ENCODE data around the gene CLDN10. TPM values are rescaled to one million over a fixed set of nuclear protein-coding genes. Genes with fewer than 3 reads are reported as not detected.

CLDN10 gene
- total RNA-seq, 1 donor from 2014 or later = not detected

- H3K27ac Mint-ChIP-seq = no peak overlapping the region
- DNase-seq (ENCODE audit: low spot score) = no peak
- no peak overlapping the region for H3K4me3 Mint-ChIP-seq (ENCODE audit: low read depth)
- peaks cover 6% of the 10 kb centered on the region for H3K27me3 Mint-ChIP-seq (ENCODE audit: low read depth)
- intact Hi-C loops (cut with micrococcal nuclease) = no loop called here
- peaks cover 6% of the 10 kb centered on the region for H3K4me1 Mint-ChIP-seq (ENCODE audit: low read depth)
- H3K36me3 Mint-ChIP-seq (ENCODE audit: low read depth) = no peaks in the 10 kb centered on the region
- H3K9me3 Mint-ChIP-seq = no peaks in the 10 kb centered on the region
Observed at GRCh38 chr13:95579303-95579702, 26.8 kb downstream of the CLDN10 start.

GRCh38 chr13:95585867-95586266 lies 33.3 kb downstream of the CLDN10 start:
- intact Hi-C loops (cut with micrococcal nuclease) = no loop called here
- no peaks in the 10 kb centered on the region for H3K4me1 Mint-ChIP-seq (ENCODE audit: low read depth)
- no peak overlapping the region for H3K27ac Mint-ChIP-seq
- H3K36me3 Mint-ChIP-seq (ENCODE audit: low read depth) = no peaks in the 10 kb centered on the region
- DNase-seq (ENCODE audit: low spot score) = no peak
- no peaks in the 10 kb centered on the region for H3K9me3 Mint-ChIP-seq
- peaks cover 2% of the 10 kb centered on the region for H3K27me3 Mint-ChIP-seq (ENCODE audit: low read depth)
- H3K4me3 Mint-ChIP-seq (ENCODE audit: low read depth) = no peak overlapping the region

- Mint-ChIP-seq H3K27ac (no peak overlapping the region), H3K9me3 (no peaks in the 10 kb centered on the region), H3K36me3 (ENCODE audit: low read depth) (no peaks in the 10 kb centered on the region), H3K4me3 (ENCODE audit: low read depth) (no peak overlapping the region), H3K4me1 (ENCODE audit: low read depth) (no peaks in the 10 kb centered on the region), H3K27me3 (ENCODE audit: low read depth) (peaks cover 3% of the 10 kb centered on the region)
- DNase-seq (ENCODE audit: low spot score) = no peak
- intact Hi-C loops (cut with micrococcal nuclease) = no loop called here
Observed at GRCh38 chr13:95588134-95588533, 35.6 kb downstream of the CLDN10 start.

- Mint-ChIP-seq H3K27ac (no peak overlapping the region), H3K27me3 (ENCODE audit: low read depth) (peaks cover 3% of the 10 kb centered on the region), H3K4me1 (ENCODE audit: low read depth) (no peaks in the 10 kb centered on the region), H3K4me3 (ENCODE audit: low read depth) (no peak overlapping the region), H3K9me3 (no peaks in the 10 kb centered on the region), H3K36me3 (ENCODE audit: low read depth) (no peaks in the 10 kb centered on the region)
- no peak for DNase-seq (ENCODE audit: low spot score)
- intact Hi-C loops (cut with micrococcal nuclease) = no loop called here
Observed at GRCh38 chr13:95588721-95589120, 36.2 kb downstream of the CLDN10 start.

- no peak overlapping the region for H3K4me3 Mint-ChIP-seq (ENCODE audit: low read depth)
- no peak for DNase-seq (ENCODE audit: low spot score)
- no peaks in the 10 kb centered on the region for H3K9me3 Mint-ChIP-seq
- H3K36me3 Mint-ChIP-seq (ENCODE audit: low read depth) = no peaks in the 10 kb centered on the region
- H3K27me3 Mint-ChIP-seq (ENCODE audit: low read depth) = peaks cover 3% of the 10 kb centered on the region
- intact Hi-C loops (cut with micrococcal nuclease) = no loop called here
- H3K4me1 Mint-ChIP-seq (ENCODE audit: low read depth) = no peaks in the 10 kb centered on the region
- H3K27ac Mint-ChIP-seq = no peak overlapping the region
Observed at GRCh38 chr13:95593462-95593861, 40.9 kb downstream of the CLDN10 start.

- Mint-ChIP-seq H3K9me3 (no peaks in the 10 kb centered on the region), H3K4me1 (ENCODE audit: low read depth) (no peaks in the 10 kb centered on the region), H3K4me3 (ENCODE audit: low read depth) (no peak overlapping the region), H3K27ac (no peak overlapping the region), H3K27me3 (ENCODE audit: low read depth) (peaks cover 3% of the 10 kb centered on the region), H3K36me3 (ENCODE audit: low read depth) (no peaks in the 10 kb centered on the region)
- intact Hi-C loops (cut with micrococcal nuclease) = no loop called here
- no peak for DNase-seq (ENCODE audit: low spot score)
Observed at GRCh38 chr13:95596701-95597100, 44.2 kb downstream of the CLDN10 start.

GRCh38 chr13:95601216-95601615 lies 48.7 kb downstream of the CLDN10 start:
- H3K4me3 Mint-ChIP-seq (ENCODE audit: low read depth) = no peak overlapping the region
- no peaks in the 10 kb centered on the region for H3K36me3 Mint-ChIP-seq (ENCODE audit: low read depth)
- intact Hi-C loops (cut with micrococcal nuclease) = no loop called here

GRCh38 chr13:95601906-95602305 lies 49.4 kb downstream of the CLDN10 start:
- Mint-ChIP-seq H3K4me3 (ENCODE audit: low read depth) (no peak overlapping the region), H3K9me3 (no peaks in the 10 kb centered on the region), H3K27ac (no peak overlapping the region), H3K4me1 (ENCODE audit: low read depth) (no peaks in the 10 kb centered on the region), H3K36me3 (ENCODE audit: low read depth) (no peaks in the 10 kb centered on the region), H3K27me3 (ENCODE audit: low read depth) (peaks cover 3% of the 10 kb centered on the region)
- DNase-seq (ENCODE audit: low spot score) = no peak
- intact Hi-C loops (cut with micrococcal nuclease) = no loop called here

More at GRCh38 chr13:95601216-95601615, 48.7 kb downstream of the CLDN10 start:
- Mint-ChIP-seq H3K4me1 (ENCODE audit: low read depth) (no peaks in the 10 kb centered on the region), H3K27ac (no peak overlapping the region), H3K9me3 (no peaks in the 10 kb centered on the region), H3K27me3 (ENCODE audit: low read depth) (peaks cover 3% of the 10 kb centered on the region)
- DNase-seq (ENCODE audit: low spot score) = no peak

GRCh38 chr13:95603887-95604555 lies 51.5 kb downstream of the CLDN10 start:
- H3K4me3 Mint-ChIP-seq (ENCODE audit: low read depth) = no peak overlapping the region
- DNase-seq (ENCODE audit: low spot score) = no peak
- intact Hi-C loops (cut with micrococcal nuclease) = no loop called here
- no peaks in the 10 kb centered on the region for H3K9me3 Mint-ChIP-seq
- no peaks in the 10 kb centered on the region for H3K36me3 Mint-ChIP-seq (ENCODE audit: low read depth)
- peaks cover 6% of the 10 kb centered on the region for H3K27me3 Mint-ChIP-seq (ENCODE audit: low read depth)
- H3K27ac Mint-ChIP-seq = no peak overlapping the region
- no peaks in the 10 kb centered on the region for H3K4me1 Mint-ChIP-seq (ENCODE audit: low read depth)

GRCh38 chr13:95604556-95604915 lies 52.0 kb downstream of the CLDN10 start:
- Mint-ChIP-seq H3K27ac (no peak overlapping the region), H3K36me3 (ENCODE audit: low read depth) (no peaks in the 10 kb centered on the region), H3K9me3 (no peaks in the 10 kb centered on the region), H3K4me3 (ENCODE audit: low read depth) (no peak overlapping the region), H3K27me3 (ENCODE audit: low read depth) (peaks cover 6% of the 10 kb centered on the region), H3K4me1 (ENCODE audit: low read depth) (no peaks in the 10 kb centered on the region)
- intact Hi-C loops (cut with micrococcal nuclease) = no loop called here
- DNase-seq (ENCODE audit: low spot score) = no peak

GRCh38 chr13:95605448-95606125 lies 53.1 kb downstream of the CLDN10 start:
- no peaks in the 10 kb centered on the region for H3K36me3 Mint-ChIP-seq (ENCODE audit: low read depth)
- intact Hi-C loops (cut with micrococcal nuclease) = no loop called here
- no peak for DNase-seq (ENCODE audit: low spot score)
- H3K27me3 Mint-ChIP-seq (ENCODE audit: low read depth) = peaks cover 4% of the 10 kb centered on the region
- no peak overlapping the region for H3K27ac Mint-ChIP-seq
- H3K4me3 Mint-ChIP-seq (ENCODE audit: low read depth) = no peak overlapping the region
- no peaks in the 10 kb centered on the region for H3K4me1 Mint-ChIP-seq (ENCODE audit: low read depth)
- H3K9me3 Mint-ChIP-seq = no peaks in the 10 kb centered on the region

- Mint-ChIP-seq H3K4me3 (ENCODE audit: low read depth) (no peak overlapping the region), H3K36me3 (ENCODE audit: low read depth) (no peaks in the 10 kb centered on the region), H3K27me3 (ENCODE audit: low read depth) (peaks cover 4% of the 10 kb centered on the region), H3K27ac (no peak overlapping the region), H3K4me1 (ENCODE audit: low read depth) (no peaks in the 10 kb centered on the region), H3K9me3 (no peaks in the 10 kb centered on the region)
- intact Hi-C loops (cut with micrococcal nuclease) = no loop called here
- no peak for DNase-seq (ENCODE audit: low spot score)
Observed at GRCh38 chr13:95607366-95607765, 54.8 kb downstream of the CLDN10 start.

- H3K4me3 Mint-ChIP-seq (ENCODE audit: low read depth) = no peak overlapping the region
- H3K36me3 Mint-ChIP-seq (ENCODE audit: low read depth) = no peaks in the 10 kb centered on the region
- no peaks in the 10 kb centered on the region for H3K9me3 Mint-ChIP-seq
Observed at GRCh38 chr13:95608640-95609323, 56.3 kb downstream of the CLDN10 start.

More at GRCh38 chr13:95608640-95609323, 56.3 kb downstream of the CLDN10 start:
- H3K27ac Mint-ChIP-seq = no peak overlapping the region
- DNase-seq (ENCODE audit: low spot score) = no peak
- intact Hi-C loops (cut with micrococcal nuclease) = no loop called here
- H3K4me1 Mint-ChIP-seq (ENCODE audit: low read depth) = no peaks in the 10 kb centered on the region
- H3K27me3 Mint-ChIP-seq (ENCODE audit: low read depth) = peaks cover 4% of the 10 kb centered on the region
